ENCODE results near the gene RBMXL2.
A peak's percentile ranks its signal among the peaks of the same experiment; 100 is the strongest.

RBMXL2 gene

GRCh38 chr11:7088921-7089320 is at the start of gene RBMXL2:
Gene RBMXL2 (plus strand): TSS chr11:7088998. CDS start chr11:7089121, 123 bp downstream.
- DNase-seq (ENCODE audit: low spot score), result no peak

GRCh38 chr11:7046474-7047175 is 42.2 kb upstream of the RBMXL2 start:
- no peak for DNase-seq (ENCODE audit: low spot score)

DNA sequence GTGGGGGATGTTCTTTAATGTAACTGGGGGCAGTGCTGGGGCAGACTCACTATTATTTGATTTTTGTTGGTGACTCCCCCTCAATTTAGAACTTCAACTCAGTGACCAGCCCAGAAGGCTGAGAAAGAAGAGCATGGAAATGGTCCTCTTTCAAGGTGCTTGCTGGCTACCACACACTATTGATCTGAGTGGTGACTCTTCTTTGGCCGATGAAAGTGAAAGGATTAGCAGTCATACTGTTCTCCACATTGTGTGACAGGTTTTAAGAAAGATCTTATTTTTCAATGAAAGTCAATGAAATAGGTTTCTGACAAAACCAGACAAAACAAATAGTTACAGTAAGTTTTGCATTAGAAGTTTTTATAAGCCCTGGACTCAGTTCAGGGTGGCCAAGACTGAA is 38.6 kb upstream of the RBMXL2 start:
- no peak for DNase-seq (ENCODE audit: low spot score)

GRCh38 chr11:7056828-7057513 is 31.8 kb upstream of the RBMXL2 start:
- DNase-seq (ENCODE audit: low spot score), result no peak

DNA sequence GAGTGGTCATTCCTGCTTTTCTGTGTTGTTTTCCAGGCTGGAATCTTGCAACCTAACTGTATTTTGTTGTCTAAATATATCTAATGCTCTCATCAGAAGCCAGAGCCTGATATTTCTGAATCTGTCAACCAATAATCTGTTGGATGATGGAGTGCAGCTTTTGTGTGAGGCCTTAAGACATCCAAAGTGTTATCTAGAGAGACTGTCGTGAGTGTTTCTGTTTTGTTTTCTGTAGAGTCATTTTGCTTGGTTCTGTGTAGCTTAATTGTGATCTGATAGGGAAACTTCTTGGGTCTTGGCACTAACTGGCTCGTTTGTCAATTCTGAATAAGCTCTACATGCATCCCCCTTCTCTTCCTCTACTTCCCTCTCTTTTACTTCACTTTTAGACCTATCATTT is 31.2 kb upstream of the RBMXL2 start:
- no peak for DNase-seq (ENCODE audit: low spot score)

DNA sequence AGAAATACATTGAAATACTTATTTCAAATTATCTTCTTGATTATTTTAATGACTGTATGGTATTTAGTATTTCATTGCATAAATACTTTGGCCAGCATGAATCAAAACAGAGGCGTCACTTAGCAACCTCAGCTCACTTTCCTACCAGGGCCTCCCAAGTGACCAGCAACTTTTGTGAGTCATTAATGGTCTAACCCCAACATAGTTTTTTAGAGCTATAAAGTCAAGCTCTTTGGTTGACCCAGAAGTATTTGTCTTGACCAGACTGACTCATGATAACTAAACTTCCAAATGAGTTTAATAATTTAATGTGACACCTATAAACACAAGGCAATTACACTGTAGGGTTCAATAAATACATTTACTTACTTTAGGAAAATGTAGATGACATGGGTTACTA is 27.9 kb upstream of the RBMXL2 start:
- no peak for DNase-seq (ENCODE audit: low spot score)

GRCh38 chr11:7062534-7062933 is 26.3 kb upstream of the RBMXL2 start:
- DNase-seq (ENCODE audit: low spot score), result no peak

- DNase-seq (ENCODE audit: low spot score), result no peak
Observed at GRCh38 chr11:7072401-7073028, 16.3 kb upstream of the RBMXL2 start.

- no peak for DNase-seq (ENCODE audit: low spot score)
Observed at GRCh38 chr11:7077101-7077500, 11.7 kb upstream of the RBMXL2 start.

- no peak for DNase-seq (ENCODE audit: low spot score)
Observed at GRCh38 chr11:7079545-7080135, 9.2 kb upstream of the RBMXL2 start.

GRCh38 chr11:7080900-7081299 is 7.9 kb upstream of the RBMXL2 start:
- DNase-seq (ENCODE audit: low spot score), result no peak

GRCh38 chr11:7081441-7081840 is 7.4 kb upstream of the RBMXL2 start:
- DNase-seq (ENCODE audit: low spot score), result no peak

DNA sequence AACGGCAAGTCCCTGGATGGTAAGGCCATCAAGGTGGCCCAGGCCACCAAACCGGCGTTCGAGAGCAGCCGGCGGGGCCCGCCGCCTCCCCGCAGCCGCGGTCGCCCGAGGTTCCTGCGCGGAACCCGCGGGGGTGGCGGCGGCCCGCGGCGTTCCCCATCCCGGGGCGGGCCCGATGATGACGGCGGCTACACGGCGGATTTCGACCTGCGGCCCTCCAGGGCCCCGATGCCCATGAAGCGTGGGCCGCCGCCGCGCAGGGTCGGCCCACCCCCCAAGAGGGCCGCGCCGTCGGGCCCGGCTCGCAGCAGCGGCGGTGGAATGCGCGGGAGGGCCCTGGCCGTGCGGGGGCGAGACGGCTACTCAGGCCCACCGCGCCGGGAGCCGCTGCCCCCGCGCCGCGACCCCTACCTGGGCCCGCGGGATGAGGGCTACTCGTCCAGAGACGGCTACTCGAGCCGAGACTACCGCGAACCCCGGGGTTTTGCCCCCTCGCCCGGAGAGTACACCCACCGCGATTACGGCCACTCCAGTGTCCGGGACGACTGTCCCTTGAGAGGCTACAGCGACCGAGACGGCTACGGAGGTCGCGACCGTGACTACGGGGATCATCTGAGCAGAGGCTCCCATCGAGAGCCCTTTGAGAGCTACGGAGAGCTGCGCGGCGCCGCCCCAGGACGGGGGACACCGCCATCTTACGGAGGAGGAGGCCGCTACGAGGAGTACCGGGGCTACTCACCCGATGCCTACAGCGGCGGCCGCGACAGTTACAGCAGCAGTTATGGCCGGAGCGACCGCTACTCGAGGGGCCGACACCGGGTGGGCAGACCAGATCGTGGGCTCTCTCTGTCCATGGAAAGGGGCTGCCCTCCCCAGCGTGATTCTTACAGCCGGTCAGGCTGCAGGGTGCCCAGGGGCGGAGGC is 792 bp downstream of the RBMXL2 start:
- DNase-seq (ENCODE audit: low spot score), result no peak

GRCh38 chr11:7098235-7098832 is 9.5 kb downstream of the RBMXL2 start:
- peak; percentile 24 for DNase-seq (ENCODE audit: low spot score)

GRCh38 chr11:7115780-7116179 is 27.0 kb downstream of the RBMXL2 start:
- no peak for DNase-seq (ENCODE audit: low spot score)

- no peak for DNase-seq (ENCODE audit: low spot score)
Observed at GRCh38 chr11:7116370-7116769, 27.6 kb downstream of the RBMXL2 start.

GRCh38 chr11:7138051-7138450 is 49.3 kb downstream of the RBMXL2 start:
- DNase-seq (ENCODE audit: low spot score), result no peak

Measured in HuH-7.5 (cell line).